LoVo (cell line): Measurements from ENCODE around the gene HPD.
A peak's percentile ranks its signal among the peaks of the same experiment; 100 is the strongest.
"Not testable (repeated sequence)": the region's sequence is repeated elsewhere in the genome, so short reads cannot be mapped to it uniquely, and the experiment has no call there.

ENCODE experiments used
- DNase-seq: peaks from one replicate; pipeline ENCODE4 v3.0.0-alpha.2; 2016; ENCODE audit warnings: low spot score

The HPD gene

GRCh38 chr12:121858662-121859572 lies at the start of gene HPD:
Gene HPD (minus strand): TSS chr12:121858859. CDS start chr12:121858823, 36 bp downstream.
- DNase-seq, result no peak

GRCh38 chr12:121905746-121906145 lies 47.1 kb upstream of the HPD start:
- DNase-seq, result no peak

GRCh38 chr12:121903202-121903601 lies 44.5 kb upstream of the HPD start:
- no peak for DNase-seq

GRCh38 chr12:121899590-121899989 lies 40.9 kb upstream of the HPD start:
- no peak for DNase-seq

GRCh38 chr12:121898287-121898686 lies 39.6 kb upstream of the HPD start:
- DNase-seq, result no peak

- DNase-seq, result no peak
Measured at GRCh38 chr12:121894633-121895032, 36.0 kb upstream of the HPD start.

- DNase-seq, result peak; percentile 53
Measured at GRCh38 chr12:121893961-121894460, 35.4 kb upstream of the HPD start.

GRCh38 chr12:121892673-121893561 lies 34.3 kb upstream of the HPD start:
- no peak for DNase-seq

GRCh38 chr12:121889661-121890060 lies 31.0 kb upstream of the HPD start:
- not testable (repeated sequence) for DNase-seq

- no peak for DNase-seq
Measured at GRCh38 chr12:121889274-121889624, 30.6 kb upstream of the HPD start.

- DNase-seq, result peak; percentile 100
Measured at GRCh38 chr12:121888478-121889273, 30.0 kb upstream of the HPD start, which contains the start of gene PSMD9. Gene PSMD9 (plus strand): TSS chr12:121888790. CDS start chr12:121888857, 67 bp downstream.

- DNase-seq, result no peak
Measured at GRCh38 chr12:121888083-121888477, 29.4 kb upstream of the HPD start.

- DNase-seq, result not testable (repeated sequence)
Measured at GRCh38 chr12:121885129-121885528, 26.5 kb upstream of the HPD start.

- DNase-seq, result peak; percentile 20
Measured at GRCh38 chr12:121883315-121883660, 24.6 kb upstream of the HPD start.

- DNase-seq, result not testable (repeated sequence)
Measured at GRCh38 chr12:121876080-121876447, 17.4 kb upstream of the HPD start.

GRCh38 chr12:121875582-121875981 lies 16.9 kb upstream of the HPD start:
- DNase-seq, result no peak

GRCh38 chr12:121874071-121874470 lies 15.4 kb upstream of the HPD start:
- DNase-seq, result no peak

- no peak for DNase-seq
Measured at GRCh38 chr12:121873216-121873569, 14.5 kb upstream of the HPD start.

- no peak for DNase-seq
Measured at GRCh38 chr12:121872546-121873215, 14.0 kb upstream of the HPD start.

- DNase-seq, result no peak
Measured at GRCh38 chr12:121871467-121871866, 12.8 kb upstream of the HPD start.

- not testable (repeated sequence) for DNase-seq
Measured at GRCh38 chr12:121869229-121869628, 10.6 kb upstream of the HPD start.
